HuH-7 (cell line): ENCODE results near the gene CFAP46.
"Not testable (repeated sequence)": the region's sequence is repeated elsewhere in the genome, so short reads cannot be mapped to it uniquely, and the experiment has no call there.

ENCODE experiments used
- DNase-seq: peaks from one replicate; pipeline ENCODE4 v3.0.0; 2011; ENCODE audit warnings: low spot score

CFAP46 gene

DNA sequence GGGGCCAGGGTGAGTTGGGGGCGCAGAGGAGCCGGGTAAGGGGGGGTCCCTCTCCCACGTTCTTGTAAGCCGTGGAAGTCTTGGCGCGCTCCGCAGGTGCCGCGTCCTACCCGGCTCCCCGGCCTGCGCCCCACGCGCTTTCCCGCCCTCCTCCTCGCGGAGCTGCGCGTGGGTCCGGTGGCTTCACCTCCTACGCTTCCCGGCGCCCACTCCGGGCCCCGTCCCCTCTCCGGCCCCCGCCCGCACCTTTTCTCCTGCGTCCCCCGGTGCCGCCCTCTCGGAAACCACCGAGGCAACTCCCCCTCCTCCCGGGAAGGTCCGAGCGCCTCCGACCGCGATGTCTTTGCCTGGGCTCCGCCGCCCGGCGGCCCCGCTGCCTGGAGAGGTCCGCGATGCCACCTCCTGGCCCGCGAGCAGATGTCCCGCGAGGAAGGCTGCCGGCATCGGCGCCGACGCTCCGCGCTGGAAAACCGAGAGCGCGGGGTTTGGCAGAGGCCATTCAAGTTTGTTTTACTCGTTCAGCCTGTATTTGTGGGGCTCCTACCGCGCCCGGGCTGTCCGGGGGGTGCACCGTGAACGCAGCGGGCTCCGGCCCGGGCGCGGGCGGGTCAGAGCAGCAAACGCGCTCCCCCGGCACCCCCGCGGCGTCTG, 154.1 kb downstream of the CFAP46 start:
- DNase-seq: no peak

- DNase-seq: no peak
These were observed 154.7 kb downstream of the CFAP46 start for GRCh38 chr10:132787495-132788179.

DNA sequence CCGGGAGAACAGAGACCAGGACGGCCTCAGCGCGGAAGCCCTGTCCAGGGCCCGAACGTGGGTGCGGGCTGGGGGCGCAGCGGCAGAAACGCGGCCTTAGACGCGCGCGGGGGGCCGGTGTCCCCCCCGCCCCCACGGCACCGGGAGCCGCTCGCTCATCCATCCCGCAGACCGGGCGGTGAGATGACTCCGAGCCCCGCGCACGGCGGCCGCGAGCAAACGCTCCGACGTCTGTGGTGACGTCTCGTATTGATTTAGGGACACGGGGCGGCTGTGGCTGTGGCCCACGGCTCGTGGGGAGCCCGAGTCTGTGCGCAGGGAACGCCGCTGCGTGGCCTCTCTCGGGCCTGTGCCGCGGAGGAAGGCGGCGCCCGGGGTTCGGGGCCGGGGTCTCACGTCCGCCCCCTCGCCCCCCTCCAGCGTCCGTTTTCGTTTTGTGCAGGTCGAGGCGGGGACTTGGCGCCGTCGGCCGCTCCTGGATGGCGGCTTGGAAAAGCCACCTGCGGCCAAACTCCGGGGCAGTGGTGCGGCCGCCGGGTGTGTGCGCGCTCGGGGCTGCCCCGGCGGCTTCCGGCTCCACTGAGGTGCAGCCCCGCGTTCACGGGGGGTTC, 155.4 kb downstream of the CFAP46 start:
- DNase-seq: no peak

DNA sequence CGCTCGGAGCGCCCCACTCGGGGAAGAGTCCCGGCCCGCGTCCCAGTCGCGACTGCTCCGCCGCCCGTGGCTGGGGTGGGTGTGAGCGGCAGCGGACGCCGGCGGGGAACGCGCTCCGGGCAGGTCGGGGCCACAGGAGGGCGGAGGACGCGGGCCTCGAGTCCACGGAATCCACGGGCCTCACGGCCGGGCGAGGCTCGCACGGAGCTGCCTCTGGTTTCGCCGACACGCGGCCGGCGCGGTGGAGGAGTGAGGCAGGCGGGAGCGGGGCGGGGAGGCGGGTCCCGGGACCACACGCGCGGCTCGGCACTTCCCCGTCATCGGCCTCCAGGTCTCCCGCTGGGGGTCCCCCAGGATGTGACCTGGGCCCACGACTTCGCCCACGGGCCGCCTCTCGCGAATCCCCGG, 155.9 kb downstream of the CFAP46 start:
- DNase-seq: no peak

GRCh38 chr10:132785723-132786475, 156.5 kb downstream of the CFAP46 start, which contains the start of gene NKX6-2:
TSS of gene NKX6-2 (minus strand) at chr10:132786147. CDS start at chr10:132785948, 199 bp downstream.
- no peak for DNase-seq

- DNase-seq: no peak
These were observed 157.3 kb downstream of the CFAP46 start for GRCh38 chr10:132784866-132785722.

- DNase-seq: no peak
These were observed 158.2 kb downstream of the CFAP46 start for GRCh38 chr10:132783940-132784865.

DNA sequence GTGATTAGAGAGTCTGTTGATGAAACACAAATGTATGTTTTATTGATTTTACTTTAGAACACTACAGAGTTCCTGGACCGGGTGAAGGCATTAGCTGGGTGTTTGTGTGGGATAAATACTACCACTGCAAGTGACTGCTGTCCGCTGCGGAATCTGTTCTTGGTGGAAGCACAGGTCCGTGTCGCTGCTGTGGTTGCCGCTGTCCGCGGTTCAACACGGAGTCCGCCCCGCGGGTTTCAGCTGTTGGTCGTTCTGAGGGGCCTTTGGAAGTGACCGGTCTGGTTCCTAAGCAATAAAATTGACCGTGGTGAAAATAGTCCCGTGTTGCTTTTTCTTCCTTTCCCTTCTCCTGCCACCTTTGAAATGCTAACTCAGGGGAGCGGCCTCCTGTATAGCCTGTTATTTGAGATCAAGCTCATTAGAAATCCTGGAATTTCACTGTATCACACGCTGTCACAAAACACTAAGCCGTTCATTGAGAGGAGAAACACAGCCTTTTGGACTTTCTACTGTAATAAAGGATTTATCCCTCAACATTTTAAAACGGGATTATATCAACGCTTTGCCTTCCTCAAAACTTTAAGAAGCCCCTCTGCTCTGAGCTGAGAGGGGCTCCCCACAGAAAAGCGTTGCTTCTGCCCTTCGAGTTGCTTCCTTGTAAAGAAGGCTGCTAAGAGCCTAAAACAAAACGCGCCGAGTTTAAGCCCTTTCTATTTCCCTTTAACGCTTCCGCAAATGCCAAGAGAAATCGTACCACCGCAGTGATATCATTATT, 159.0 kb downstream of the CFAP46 start:
- DNase-seq: no peak

DNA sequence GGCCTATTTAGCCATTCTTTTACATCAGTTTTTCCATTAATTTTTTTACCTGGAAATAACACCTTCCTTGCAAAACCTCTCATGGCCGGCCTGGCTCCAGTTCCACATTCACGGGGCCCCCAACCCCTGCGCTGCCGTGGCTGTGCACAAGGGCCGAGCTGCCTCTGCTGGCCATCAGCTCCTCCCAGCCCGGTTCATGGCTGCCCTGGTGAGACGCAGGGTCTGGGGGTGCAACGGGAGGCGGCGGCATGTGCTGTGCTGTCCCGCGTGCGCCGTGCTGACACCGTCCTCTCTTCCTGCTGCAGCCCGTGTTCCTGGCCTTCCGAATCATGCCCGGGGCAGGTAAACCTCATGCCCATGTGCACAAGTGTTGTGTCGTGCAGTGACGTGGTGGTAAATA, 160.8 kb downstream of the CFAP46 start:
- DNase-seq: no peak

GRCh38 chr10:132780356-132780755, 162.0 kb downstream of the CFAP46 start:
- DNase-seq: no peak

- no peak for DNase-seq
These were observed 162.6 kb downstream of the CFAP46 start for GRCh38 chr10:132779549-132780294.

GRCh38 chr10:132777441-132777840, 164.9 kb downstream of the CFAP46 start:
- no peak for DNase-seq

DNA sequence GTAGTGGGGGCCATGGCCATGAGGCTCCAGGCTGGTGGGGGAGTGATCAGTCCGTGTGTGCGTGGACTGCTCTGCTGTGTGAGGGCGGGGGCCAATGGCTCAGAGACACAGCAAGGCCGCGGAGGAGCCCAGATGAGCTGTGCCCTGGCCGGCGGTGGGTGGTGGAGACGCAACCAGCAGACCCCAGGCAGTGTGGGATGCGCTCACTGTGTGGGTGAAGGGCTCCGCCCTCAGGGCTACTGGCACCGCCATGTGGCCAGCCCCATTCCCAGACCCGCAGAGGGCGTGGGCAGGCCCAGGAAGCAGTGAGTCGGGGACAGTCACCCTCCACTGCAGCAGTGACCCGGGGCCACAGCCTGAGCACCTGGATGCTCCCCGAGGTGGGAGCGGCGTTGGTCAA, 165.5 kb downstream of the CFAP46 start:
- no peak for DNase-seq

DNA sequence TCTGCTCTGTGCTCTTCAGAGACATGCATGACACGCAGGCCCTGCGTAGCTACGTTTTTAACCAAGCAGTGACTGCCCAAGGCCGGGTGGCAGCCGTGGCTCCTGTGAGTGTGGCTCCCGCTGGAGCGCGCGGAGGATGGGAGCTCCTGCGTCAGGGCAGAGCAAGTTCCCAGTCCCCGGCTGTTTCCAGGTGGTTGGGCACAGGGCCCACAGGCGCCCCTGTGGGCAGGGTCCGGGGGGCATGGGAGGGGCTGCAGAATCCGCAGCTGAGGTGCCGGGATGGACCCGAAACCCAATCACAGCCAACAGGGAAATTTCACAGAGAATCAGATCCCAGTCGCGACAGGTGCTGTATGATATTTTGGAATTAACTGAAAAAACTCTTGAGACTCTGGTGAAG, 166.2 kb downstream of the CFAP46 start:
- no peak for DNase-seq

DNA sequence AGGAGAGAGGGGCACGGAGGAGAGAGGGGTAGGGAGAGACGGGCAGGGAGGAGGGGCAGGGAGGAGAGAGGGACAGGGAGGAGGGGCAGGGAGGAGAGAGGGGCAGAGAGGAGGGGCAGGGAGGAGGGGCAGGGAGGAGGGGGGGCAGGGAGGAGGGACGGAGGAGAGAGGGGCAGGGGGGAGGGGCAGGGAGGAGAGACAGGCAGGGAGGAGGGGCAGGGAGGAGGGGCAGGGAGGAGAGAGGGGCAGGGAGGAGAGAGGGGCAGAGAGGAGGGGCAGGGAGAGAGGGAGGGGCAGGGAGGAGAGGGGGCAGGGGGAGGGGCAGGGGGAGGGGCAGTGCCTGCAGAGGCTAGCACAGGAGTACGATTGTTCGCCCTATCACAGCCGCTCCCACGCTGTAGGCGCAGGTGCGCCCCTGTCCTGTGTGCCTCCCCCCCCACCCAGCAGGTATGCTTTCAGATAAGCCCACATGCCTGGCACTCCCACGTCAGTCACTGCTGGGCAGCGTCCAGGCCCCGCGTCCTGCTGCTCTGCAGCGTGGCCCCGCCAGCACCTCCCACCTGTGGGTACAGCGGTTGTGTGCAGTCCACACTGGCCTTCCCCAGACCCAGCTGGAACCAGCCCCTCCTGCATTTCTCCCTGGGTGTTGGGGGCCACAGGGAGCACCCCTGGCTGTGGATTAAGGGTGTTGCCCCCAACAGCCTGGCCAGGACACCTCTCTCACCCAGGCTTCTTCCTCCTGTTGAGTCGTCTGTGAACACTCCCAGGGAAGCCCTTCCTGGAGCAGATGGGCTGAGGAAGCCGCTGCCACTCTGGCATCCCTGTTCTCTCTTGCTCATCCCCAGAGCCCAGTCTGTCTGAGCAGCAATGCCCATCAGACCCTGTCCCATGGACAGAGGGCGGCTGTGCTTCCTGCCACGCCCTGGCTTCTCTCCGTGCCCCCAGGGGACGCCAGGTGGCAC, 167.2 kb downstream of the CFAP46 start:
- DNase-seq: no peak

DNA sequence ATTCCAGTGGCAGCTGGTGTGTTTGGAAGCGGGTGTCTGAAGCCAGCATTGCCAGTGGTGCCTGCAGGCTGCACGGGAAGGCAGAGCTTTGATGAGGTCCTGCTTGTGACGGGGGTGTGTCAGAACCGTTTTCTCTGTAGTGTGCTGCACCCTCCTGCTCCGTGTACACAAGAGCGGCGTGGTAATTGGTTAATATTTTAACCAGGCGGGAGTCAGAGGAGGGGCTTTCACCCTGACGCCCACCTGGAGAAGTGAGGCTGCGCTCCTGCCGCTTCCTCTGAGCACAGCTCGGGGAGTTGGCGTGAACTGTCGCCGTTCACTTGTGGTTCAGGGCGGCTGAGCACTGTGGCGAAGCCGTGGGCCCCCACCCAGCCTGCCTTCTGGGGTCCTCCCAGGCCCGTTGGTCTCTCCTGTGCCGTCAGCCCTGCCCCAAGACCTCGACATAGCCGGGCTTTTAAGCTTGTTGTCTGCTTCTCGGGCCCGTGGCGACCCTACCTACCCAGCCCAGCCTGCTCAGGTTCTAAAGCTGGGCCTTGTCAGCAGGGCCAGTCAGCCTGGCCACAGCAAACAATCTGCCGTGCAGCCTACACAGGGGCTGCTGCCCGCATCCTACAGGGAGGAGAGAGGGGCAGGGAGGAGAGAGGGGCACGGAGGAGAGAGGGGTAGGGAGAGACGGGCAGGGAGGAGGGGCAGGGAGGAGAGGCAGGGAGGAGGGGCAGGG, 168.0 kb downstream of the CFAP46 start:
- no peak for DNase-seq

- DNase-seq: not testable (repeated sequence)
These were observed 169.6 kb downstream of the CFAP46 start for GRCh38 chr10:132772816-132773215.
